T47D (cell line): ENCODE measurements around the gene TMEM135.
"Not testable (repeated sequence)": the region's sequence is repeated elsewhere in the genome, so short reads cannot be mapped to it uniquely, and the experiment has no call there.

ENCODE experiments used
- DNase-seq, 2 experiments: peaks; one replicate each; pipeline versions ENCODE4 v3.0.0 to v3.0.0-alpha.2; 2011 to 2012; ENCODE audit warnings: low read depth in 1 of 2, low spot score in 1 of 2
- JUND ChIP-seq: IDR thresholded peaks from 2 replicates; pipeline ENCODE4 v1.6.1; 2012; ENCODE audit warnings: low read depth
- in situ Hi-C: cut with HindIII; loops from 2 replicates; pipeline ENCODE4 v1.10.0; 2016; ENCODE audit warnings: low sequenced_read_pairs, low pct_unique_long_range_greater_than_20kb

TMEM135 gene

DNA sequence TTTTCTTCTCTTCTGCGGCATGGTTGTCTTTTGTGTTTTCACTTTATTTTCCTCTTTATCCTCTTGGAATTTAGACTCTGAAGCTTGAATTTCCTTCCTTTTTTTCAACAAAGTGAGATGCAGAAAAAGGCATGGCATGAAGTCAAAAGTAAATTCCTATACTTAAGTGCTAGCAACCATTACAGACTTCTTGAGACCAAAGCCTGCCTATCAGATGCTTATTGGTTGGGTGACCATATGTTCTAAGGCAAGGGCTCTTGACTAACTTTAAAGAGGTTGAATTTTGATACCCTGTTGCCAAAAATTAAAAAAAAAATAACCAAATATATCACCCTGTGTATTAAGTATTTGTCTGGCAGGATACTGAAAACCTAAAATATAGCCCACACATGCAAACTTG is 237.4 kb downstream of the TMEM135 start:
- in situ Hi-C loops, result no loop called here
- no peak for TF ChIP-seq JUND
- DNase-seq, result no peak

DNA sequence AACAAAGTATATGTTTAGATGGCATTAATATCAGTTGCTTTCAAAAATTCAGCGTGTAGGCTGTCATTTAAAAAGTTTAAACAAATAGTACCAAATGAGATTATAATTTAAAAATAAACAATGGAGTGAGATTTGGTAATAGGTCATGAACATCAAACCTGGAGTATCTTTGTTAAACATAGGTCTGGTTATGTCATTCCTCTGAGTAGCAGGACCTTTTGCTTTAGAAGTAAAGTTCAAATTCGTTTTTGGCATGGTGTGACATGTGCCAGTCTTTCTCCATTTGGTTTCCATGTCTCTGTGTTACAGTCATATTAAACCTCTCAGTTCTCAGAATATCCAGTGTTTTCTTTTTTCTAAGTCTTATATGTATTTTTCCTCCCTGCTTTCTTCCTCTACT is 242.4 kb downstream of the TMEM135 start:
- in situ Hi-C loops, result no loop called here
- no peak for TF ChIP-seq JUND
- no peak for DNase-seq

- in situ Hi-C loops, result no loop called here
- peak; percentile 35 to 64 for DNase-seq
- no peak for TF ChIP-seq JUND
Observed at GRCh38 chr11:87281496-87281895, 243.8 kb downstream of the TMEM135 start.

GRCh38 chr11:87284306-87284705 is 246.6 kb downstream of the TMEM135 start:
- no peak for TF ChIP-seq JUND
- no peak for DNase-seq
- in situ Hi-C loops, result no loop called here

GRCh38 chr11:87285674-87286073 is 247.9 kb downstream of the TMEM135 start:
- DNase-seq, in situ Hi-C loops: not testable (repeated sequence)

DNA sequence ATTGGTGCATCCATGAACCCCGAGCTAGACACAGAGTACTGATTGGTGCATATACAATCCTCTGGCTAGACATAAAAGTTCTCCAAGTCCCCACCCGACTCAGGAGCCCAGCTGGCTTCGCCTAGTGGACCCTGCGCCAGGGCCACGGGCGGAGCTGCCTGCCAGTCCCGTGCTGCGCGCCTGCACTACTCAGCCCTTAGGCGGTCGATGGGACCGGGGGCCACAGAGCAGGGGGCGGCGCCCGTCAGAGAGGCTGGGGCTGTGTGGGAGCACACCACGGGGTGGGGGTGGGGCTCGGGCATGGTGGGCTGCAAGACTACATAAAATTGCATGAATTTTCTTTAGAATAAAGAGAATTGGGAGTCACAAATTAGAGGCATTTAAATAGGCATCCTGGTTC is 248.6 kb downstream of the TMEM135 start:
- in situ Hi-C loops, result no loop called here
- DNase-seq, result no peak
- no peak for TF ChIP-seq JUND

DNA sequence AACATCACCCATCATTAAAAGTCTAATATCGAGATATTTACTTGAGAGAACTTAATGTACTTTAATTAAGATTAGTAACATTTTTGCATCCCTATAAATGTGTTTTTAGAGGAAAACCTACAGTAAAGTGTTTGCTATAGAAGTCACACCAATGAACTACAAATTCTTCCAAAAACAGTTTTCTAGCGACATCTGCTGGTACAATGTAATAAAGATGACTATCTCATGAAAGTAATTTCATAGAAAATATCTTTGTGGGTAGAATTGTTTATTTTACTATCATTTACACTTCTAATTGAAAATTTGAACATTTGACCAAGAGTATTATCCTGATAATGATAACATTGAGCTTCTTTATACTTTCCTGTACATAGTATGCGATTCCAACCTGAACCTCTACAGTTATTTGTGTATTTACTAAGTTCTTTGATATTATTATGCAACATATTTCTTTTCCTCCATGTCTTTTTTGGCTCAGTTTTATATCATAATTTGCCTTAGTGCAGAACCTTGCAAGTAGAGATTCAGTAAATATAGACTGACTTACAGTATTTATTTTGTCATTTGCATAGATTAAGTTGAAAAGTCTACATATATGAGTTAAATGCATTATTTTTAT is 252.7 kb downstream of the TMEM135 start:
- DNase-seq, result peak; percentile 46 to 84

DNA sequence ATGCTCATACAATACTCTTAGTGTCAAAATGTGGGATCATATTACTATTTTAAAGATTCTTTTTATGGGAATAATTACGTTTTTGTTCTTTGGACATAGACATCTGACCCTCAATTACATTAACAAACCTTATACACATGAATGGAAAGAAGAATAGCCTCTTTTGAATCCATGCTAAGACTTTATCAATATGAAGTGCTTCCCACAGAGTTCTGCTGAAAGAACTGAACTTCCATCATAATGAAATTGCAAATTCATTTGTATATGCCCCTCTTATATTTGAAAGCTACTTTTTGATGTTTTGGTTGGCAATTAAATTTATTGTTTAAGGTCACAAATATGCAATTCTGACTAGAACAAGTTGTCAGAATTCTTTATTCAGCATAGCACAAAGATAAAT is 254.9 kb downstream of the TMEM135 start:
- no peak for DNase-seq
- in situ Hi-C loops, result no loop called here
- no peak for TF ChIP-seq JUND

More for the DNA sequence above, 252.7 kb downstream of the TMEM135 start:
- TF ChIP-seq JUND, result no peak
- in situ Hi-C loops, result no loop called here

GRCh38 chr11:87295237-87295636 is 257.5 kb downstream of the TMEM135 start:
- TF ChIP-seq JUND, result no peak
- in situ Hi-C loops, result no loop called here
- DNase-seq, result no peak

DNA sequence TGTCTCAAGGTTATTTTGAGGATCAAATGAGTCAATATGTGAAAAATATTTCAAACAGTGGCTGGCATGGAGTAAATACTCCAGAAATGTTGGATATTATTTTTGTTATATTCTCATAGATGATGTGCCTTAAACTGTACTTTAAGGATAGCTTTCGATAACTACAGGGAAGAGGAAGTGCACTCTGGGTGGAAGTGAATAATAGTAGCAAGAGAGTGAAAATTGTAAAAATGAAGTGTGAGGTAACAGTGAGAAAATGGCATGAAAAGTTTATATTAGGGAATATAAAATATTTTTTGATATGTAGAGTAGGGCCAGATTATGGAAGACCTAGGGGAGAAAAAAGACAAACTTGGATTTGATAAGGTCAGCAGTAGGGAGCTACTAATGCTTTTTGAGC is 258.9 kb downstream of the TMEM135 start:
- no peak for TF ChIP-seq JUND
- in situ Hi-C loops, result no loop called here
- DNase-seq, result no peak

GRCh38 chr11:87298155-87298554 is 260.4 kb downstream of the TMEM135 start:
- no peak for TF ChIP-seq JUND
- no peak for DNase-seq
- in situ Hi-C loops, result no loop called here

GRCh38 chr11:87299041-87299481 is 261.3 kb downstream of the TMEM135 start:
- TF ChIP-seq JUND, result no peak
- in situ Hi-C loops, result no loop called here
- peak in 1 of 2 experiments; percentile 44 for DNase-seq

- TF ChIP-seq JUND, result no peak
- peak in 1 of 2 experiments; percentile 23 for DNase-seq
- in situ Hi-C loops, result no loop called here
Observed at GRCh38 chr11:87300640-87301380, 263.1 kb downstream of the TMEM135 start.
